ENCODE data around the gene TFPI.

Gene TFPI

DNA sequence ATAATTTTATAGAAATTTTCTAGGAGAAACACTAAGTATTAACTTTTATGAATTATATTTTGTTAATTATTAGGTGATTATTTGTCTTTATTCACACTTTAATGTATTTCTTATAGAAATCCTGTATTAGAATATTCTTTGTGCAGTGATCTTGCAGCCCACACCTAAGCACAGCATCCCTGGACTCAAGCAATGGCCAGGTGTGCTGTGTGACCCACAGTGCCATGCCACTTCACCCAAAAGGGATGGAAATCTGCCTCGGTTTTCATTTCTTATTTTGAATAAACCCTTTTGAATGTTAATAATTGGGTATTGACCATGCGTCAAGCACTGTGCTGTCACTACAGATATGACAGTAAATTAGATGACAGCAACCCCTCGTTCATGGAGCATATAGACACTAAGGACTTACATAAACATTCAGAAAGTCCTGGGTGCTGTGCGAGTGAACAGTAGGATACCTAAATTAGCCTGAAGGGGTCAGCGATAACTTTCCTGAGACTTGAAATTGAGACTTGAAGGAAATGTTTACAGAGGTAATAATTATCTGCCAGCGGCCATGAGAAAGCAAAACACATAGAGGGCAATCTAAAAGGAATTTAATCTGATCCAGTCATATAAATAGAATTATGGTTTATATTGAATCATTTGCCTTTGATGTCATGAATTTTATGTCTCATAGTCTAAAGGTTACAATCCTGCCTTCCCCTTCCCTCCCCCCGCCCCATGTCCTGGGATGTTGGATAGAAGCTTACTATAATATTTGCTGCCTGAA is 53.5 kb downstream of the TFPI start:
- in situ Hi-C loops (cut with HindIII; ENCODE audit: low sequenced_read_pairs): no loop called here
- TF ChIP-seq, protein P1, sequence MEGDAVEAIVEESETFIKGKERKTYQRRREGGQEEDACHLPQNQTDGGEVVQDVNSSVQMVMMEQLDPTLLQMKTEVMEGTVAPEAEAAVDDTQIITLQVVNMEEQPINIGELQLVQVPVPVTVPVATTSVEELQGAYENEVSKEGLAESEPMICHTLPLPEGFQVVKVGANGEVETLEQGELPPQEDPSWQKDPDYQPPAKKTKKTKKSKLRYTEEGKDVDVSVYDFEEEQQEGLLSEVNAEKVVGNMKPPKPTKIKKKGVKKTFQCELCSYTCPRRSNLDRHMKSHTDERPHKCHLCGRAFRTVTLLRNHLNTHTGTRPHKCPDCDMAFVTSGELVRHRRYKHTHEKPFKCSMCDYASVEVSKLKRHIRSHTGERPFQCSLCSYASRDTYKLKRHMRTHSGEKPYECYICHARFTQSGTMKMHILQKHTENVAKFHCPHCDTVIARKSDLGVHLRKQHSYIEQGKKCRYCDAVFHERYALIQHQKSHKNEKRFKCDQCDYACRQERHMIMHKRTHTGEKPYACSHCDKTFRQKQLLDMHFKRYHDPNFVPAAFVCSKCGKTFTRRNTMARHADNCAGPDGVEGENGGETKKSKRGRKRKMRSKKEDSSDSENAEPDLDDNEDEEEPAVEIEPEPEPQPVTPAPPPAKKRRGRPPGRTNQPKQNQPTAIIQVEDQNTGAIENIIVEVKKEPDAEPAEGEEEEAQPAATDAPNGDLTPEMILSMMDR (IDR thresholded peaks at IDR 0.05; ENCODE audit: low read depth, low read length): peak; percentile 24
- peak; percentile 57 for DNase-seq (ENCODE audit: low read depth, low spot score)
- H3K4me3 ChIP-seq (ENCODE audit: low read depth, low read length): no peak overlapping the region

DNA sequence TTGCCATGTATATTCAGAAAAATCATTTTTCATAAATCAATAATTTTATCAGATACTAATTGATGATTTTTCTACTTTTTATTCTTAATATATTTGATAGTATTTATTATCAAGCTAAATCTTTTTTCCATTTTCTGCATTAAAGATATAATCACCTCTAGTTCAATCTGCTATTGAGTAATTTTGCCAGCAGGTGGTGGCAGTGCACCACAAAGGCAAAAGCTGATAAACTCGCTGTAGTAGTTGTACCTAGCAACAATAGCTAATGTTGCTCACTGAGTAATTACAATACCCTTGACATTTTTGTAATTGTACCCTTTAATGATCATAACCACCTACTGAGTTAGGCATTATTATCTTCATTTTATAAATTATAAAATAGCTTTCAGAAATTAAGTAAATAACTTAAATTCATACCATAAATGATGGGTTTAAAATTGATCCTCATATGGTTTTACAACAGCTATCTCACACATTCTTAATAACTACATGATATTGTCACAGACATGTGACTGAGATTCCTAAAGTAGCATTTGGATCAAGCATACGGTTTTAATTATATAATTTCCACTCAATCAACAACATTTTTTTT is 54.2 kb downstream of the TFPI start:
- in situ Hi-C loops (cut with HindIII; ENCODE audit: low sequenced_read_pairs): no loop called here
- TF ChIP-seq, protein P1 (IDR thresholded peaks at IDR 0.05; ENCODE audit: low read depth, low read length): peak; percentile 71
- peak; percentile 77 for DNase-seq (ENCODE audit: low read depth, low spot score)
- no peak overlapping the region for H3K4me3 ChIP-seq (ENCODE audit: low read depth, low read length)

DNA sequence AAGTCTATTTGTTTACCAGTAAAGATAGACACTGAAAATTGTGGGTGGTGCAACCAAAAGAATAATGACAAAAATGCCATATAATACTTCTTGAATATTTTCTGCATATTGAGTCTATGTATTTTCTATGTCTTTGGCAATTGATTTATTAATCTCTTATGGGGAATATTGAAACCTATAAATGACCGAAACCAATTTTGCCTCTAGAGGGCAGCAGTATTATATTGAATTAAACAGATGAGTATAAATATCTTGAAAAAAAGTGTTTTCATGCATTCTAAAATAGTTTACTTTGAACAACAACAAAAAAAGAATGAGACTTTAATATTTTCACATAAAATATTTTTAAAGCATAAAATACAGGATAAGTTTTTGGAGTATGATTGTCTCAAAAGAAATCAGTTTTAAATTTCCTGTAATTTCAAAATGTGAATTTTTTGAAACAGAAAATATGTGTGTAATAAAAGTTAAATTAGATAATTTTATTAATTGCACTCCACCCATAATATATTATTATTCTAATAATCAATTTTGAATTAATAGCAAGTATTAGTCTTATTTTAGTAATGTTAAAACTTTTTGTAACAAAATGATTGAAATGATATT is 56.3 kb downstream of the TFPI start:
- H3K4me3 ChIP-seq (ENCODE audit: low read depth, low read length): no peak overlapping the region
- TF ChIP-seq, protein P1 (IDR thresholded peaks at IDR 0.05; ENCODE audit: low read depth, low read length): peak; percentile 56
- in situ Hi-C loops (cut with HindIII; ENCODE audit: low sequenced_read_pairs): no loop called here
- DNase-seq (ENCODE audit: low read depth, low spot score): peak; percentile 34

DNA sequence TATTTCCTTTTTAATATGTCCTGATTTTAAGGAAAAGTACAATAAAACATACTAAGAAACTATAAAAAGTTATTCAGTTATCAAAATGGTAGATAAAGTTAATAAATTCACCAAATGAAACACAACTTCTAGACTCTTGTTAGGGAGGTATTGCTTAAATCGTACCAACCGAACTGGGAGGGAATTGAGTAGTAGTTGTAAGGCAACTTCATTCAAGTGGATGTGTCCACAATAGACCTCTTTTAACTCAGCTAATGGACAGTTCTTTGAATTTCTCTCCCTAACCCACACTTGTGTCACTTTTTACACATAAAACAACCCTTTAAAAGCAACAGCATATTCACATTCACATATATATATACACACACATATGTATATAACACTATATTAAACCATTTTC is 57.1 kb downstream of the TFPI start:
- TF ChIP-seq, protein P1 (IDR thresholded peaks at IDR 0.05; ENCODE audit: low read depth, low read length): no peak
- in situ Hi-C loops (cut with HindIII; ENCODE audit: low sequenced_read_pairs): no loop called here

DNA sequence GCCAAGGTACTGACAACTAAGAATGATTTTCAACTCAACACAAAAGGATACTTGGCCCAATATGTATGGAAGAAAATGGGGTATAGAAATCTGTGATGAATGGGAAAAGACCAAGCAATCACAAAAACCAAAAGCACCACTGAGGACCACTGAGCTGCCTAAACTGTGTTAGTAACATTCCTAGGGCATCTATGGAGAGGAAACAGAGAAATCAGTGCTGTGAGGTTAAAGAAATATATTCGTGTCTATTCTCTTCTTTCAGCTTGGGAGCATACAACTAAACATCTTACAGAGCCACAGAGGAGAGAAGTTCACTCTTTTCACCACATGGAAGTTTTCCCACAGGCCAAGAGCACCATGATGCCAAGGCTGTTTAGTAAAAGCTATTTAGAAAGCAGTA is 58.9 kb downstream of the TFPI start:
- TF ChIP-seq, protein P1 (IDR thresholded peaks at IDR 0.05; ENCODE audit: low read depth, low read length): no peak
- in situ Hi-C loops (cut with HindIII; ENCODE audit: low sequenced_read_pairs): no loop called here
- DNase-seq (ENCODE audit: low read depth, low spot score): no peak
- H3K4me3 ChIP-seq (ENCODE audit: low read depth, low read length): no peak overlapping the region

More for the DNA sequence above, 57.1 kb downstream of the TFPI start:
- DNase-seq (ENCODE audit: low read depth, low spot score): no peak
- no peak overlapping the region for H3K4me3 ChIP-seq (ENCODE audit: low read depth, low read length)

DNA sequence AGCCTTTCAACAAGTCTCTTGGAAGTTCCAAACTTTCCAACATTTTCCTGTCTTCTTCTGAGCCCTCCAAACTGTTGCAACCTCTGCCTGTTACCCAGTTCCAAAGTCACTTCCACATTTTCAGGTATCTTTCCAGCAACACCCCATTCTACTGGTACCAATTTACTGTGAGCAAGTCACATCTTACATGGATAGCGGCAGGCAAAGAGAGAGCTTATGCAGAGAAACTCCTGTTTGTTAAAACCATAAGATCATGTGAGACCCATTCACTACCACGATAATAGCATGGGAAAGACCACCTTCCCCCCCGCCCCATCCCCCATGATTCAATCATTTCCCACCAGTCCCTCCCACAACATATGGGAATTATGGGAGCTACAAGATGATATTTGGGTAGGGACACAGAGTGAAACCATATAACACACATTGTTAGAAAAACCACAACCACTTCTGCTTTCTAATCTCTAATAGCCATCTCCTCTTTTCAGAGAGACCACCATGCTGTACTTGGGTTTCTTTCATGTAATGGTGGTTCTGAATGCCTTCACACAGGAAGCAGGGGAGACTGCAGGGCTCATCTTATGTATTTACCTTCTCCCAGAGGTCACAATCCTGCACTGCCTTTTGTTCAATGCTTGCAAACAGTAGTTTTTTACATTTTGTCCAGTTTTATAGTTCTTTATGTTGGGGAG is 60.2 kb downstream of the TFPI start:
- DNase-seq (ENCODE audit: low read depth, low spot score): no peak
- TF ChIP-seq, protein P1 (IDR thresholded peaks at IDR 0.05; ENCODE audit: low read depth, low read length): no peak
- no peak overlapping the region for H3K4me3 ChIP-seq (ENCODE audit: low read depth, low read length)
- in situ Hi-C loops (cut with HindIII; ENCODE audit: low sequenced_read_pairs): no loop called here
